WTC11 (cell line): ENCODE results near the gene RPH3AL. TPM values are rescaled to one million over a fixed set of nuclear protein-coding genes. Genes with fewer than 3 reads are reported as not detected.

Experiments
- ATAC-seq: fragments of 200-7000 bp; cut with Tn5 transposase; 2 replicates; pipeline ENCODE4 v1.10.0; 2021; ENCODE audit warnings: mild to moderate bottlenecking, moderate library complexity
- CTCF ChIA-PET: fragments of 300-600 bp; sonication (Branson Sonifier 250); formaldehyde crosslinking; loops from one replicate; lab custom pipeline; 2021; ENCODE audit warnings: antibody characterized with exemption; lab: Charles Lee
- POLR2A ChIA-PET: fragments of 350-600 bp; sonication (Branson Sonifier 250); formaldehyde crosslinking; loops from one replicate; lab custom pipeline; 2021; ENCODE audit warnings: antibody characterized with exemption; lab: Charles Lee
- DNase-seq: peaks from one replicate; pipeline ENCODE4 v3.0.0; 2021; ENCODE audit warnings: low spot score
- H3K27ac Mint-ChIP-seq: 2 replicates; pipeline ENCODE4 v1.8.0; 2021; ENCODE audit warnings: mixed read lengths
- H3K27me3 Mint-ChIP-seq: 2 replicates; pipeline ENCODE4 v1.8.0; 2021; ENCODE audit warnings: low read depth, mild to moderate bottlenecking, moderate library complexity, mixed read lengths
- H3K36me3 Mint-ChIP-seq: 2 replicates; pipeline ENCODE4 v1.8.0; 2021; ENCODE audit warnings: mixed read lengths
- H3K4me1 Mint-ChIP-seq: 2 replicates; pipeline ENCODE4 v1.8.0; 2022; ENCODE audit warnings: mixed read lengths
- H3K4me3 Mint-ChIP-seq: 2 replicates; pipeline ENCODE4 v1.8.0; 2021; ENCODE audit warnings: mild to moderate bottlenecking, moderate library complexity, mixed read lengths
- H3K9me3 Mint-ChIP-seq: 2 replicates; pipeline ENCODE4 v1.8.0; 2021; ENCODE audit warnings: mixed read lengths
- ELF4 ChIP-seq: sonication (generic); formaldehyde crosslinking; IDR thresholded peaks from 2 replicates; pipeline ENCODE4 v1.8.1; 2022; ENCODE audit warnings: low read depth, mild to moderate bottlenecking, moderate library complexity, missing genetic modification reagents
- KAT7 ChIP-seq: sonication (generic); formaldehyde crosslinking; IDR thresholded peaks from 2 replicates; pipeline ENCODE4 v1.8.1; 2023; ENCODE audit warnings: missing genetic modification reagents, mild to moderate bottlenecking, borderline replicate concordance
- NFATC4 ChIP-seq: fragments of 250-450 bp; sonication (Bioruptor Pico); IDR thresholded peaks from 2 replicates; pipeline ENCODE4 v1.9.0; 2021; ENCODE audit warnings: mild to moderate bottlenecking
- NFE2L1 ChIP-seq: sonication (generic); formaldehyde crosslinking; IDR thresholded peaks from 2 replicates; pipeline ENCODE4 v1.8.1; 2023; ENCODE audit warnings: missing genetic modification reagents
- OVOL2 ChIP-seq: fragments of 250-450 bp; sonication (Bioruptor Pico); IDR thresholded peaks from 2 replicates; pipeline ENCODE4 v1.9.0; 2021; ENCODE audit warnings: mild to moderate bottlenecking, borderline replicate concordance
- PRRX2 ChIP-seq: fragments of 250-450 bp; sonication (Bioruptor Pico); IDR thresholded peaks from 2 replicates; pipeline ENCODE4 v1.8.0; 2021; ENCODE audit warnings: mild to moderate bottlenecking
- SP1 ChIP-seq: sonication (generic); formaldehyde crosslinking; conservative IDR thresholded peaks from 2 replicates; pipeline ENCODE4 v1.8.1; 2022; ENCODE audit warnings: missing genetic modification reagents
- TP53 ChIP-seq: sonication (generic); formaldehyde crosslinking; IDR thresholded peaks from 2 replicates; pipeline ENCODE4 v1.8.1; 2023; ENCODE audit warnings: mild to moderate bottlenecking, missing genetic modification reagents
- ZNF219 ChIP-seq: sonication (generic); formaldehyde crosslinking; IDR thresholded peaks from 2 replicates; pipeline ENCODE4 v1.8.0; 2023; ENCODE audit warnings: missing genetic modification reagents, mild to moderate bottlenecking, borderline replicate concordance
- total RNA-seq: library from RNA; stranded (reverse); gene quantifications from 3 replicates; pipeline ENCODE4 v1.2.3, GENCODE V29; 2021
- TF ChIP-seq, protein P1 (sequence below): sonication (generic); formaldehyde crosslinking; IDR thresholded peaks from 2 replicates; pipeline ENCODE4 v1.8.0; 2022; ENCODE audit warnings: mild to moderate bottlenecking, missing genetic modification reagents
- TF ChIP-seq, protein P2 (sequence below): fragments of 200-600 bp; IDR thresholded peaks from 2 replicates; pipeline ENCODE4 v1.8.0; 2022; ENCODE audit warnings: antibody characterized with exemption
- TF ChIP-seq, protein P3 (sequence below): sonication (generic); formaldehyde crosslinking; conservative IDR thresholded peaks from 2 replicates; pipeline ENCODE4 v1.8.1; 2023; ENCODE audit warnings: mild to moderate bottlenecking, low read depth, missing genetic modification reagents, moderate library complexity
- TF ChIP-seq, protein P4 (sequence below): fragments of 250-450 bp; sonication (Bioruptor Pico); IDR thresholded peaks from 2 replicates; pipeline ENCODE4 v1.9.0; 2021; ENCODE audit warnings: mild to moderate bottlenecking, borderline replicate concordance
- TF ChIP-seq, protein P5 (sequence below): sonication (generic); formaldehyde crosslinking; IDR thresholded peaks from 2 replicates; pipeline ENCODE4 v1.8.0; 2023; ENCODE audit warnings: missing genetic modification reagents, mild to moderate bottlenecking, borderline replicate concordance
- TF ChIP-seq, protein P6 (sequence below): sonication (generic); formaldehyde crosslinking; IDR thresholded peaks from 2 replicates; pipeline ENCODE4 v1.8.1; 2022; ENCODE audit warnings: mild to moderate bottlenecking, missing genetic modification reagents, moderate library complexity, borderline replicate concordance
- TF ChIP-seq, protein P7 (sequence below): sonication (generic); formaldehyde crosslinking; conservative IDR thresholded peaks from 2 replicates; pipeline ENCODE4 v1.8.1; 2022; ENCODE audit warnings: mild to moderate bottlenecking, missing genetic modification reagents

The RPH3AL gene
- total RNA-seq, 1 experiment from 2014 or later = 2.0 TPM

DNA sequence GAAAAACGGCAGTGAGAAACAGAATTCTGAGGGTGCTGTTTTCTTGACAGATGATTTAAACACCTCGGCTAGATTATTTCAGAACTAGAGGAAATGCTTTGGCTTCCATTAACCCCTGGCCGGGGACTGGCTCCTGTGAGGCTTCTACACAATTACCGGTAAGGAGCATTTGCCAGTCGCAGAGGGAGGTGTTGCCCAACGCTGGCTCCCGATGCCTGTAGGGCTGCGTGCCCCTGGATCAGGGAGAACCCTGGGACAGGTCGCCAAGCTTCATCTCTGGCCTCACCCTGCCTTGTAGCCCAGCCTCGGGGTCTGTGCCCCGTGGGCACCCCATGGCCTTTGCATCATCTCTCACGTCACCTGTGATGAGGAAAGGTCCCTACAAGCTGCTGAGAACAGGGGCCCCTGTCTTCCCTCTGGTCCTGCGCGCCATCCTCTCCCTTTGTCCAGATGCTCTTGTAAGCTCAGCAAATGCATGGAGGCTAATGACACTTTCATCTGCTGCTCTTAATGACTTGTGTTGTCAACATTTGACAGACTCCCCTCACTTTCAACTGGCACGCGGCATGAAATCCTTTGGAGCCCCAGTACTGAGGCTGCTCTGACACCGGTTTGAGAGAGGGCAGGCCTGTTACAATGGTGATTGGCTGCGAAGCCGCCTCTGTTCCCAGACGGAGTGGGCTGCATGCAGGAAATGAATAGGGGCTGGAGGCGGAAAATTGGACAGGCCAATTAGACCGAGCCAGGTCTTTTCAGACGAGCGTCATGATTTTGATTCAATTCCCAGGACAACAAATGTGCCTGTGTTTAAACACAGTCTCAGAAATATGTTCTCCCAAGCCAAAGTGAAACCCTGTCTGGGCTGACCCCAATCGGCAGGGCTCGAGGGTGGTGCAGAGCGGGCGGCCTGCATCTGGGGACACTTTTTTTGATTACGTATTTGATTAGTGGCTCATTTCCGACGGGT is 85.6 kb downstream of the RPH3AL start:
- H3K4me1 Mint-ChIP-seq = peaks cover 7% of the 10 kb centered on the region; the same call in 1 of the 2 replicates
- H3K27me3 Mint-ChIP-seq = peaks cover 4% of the 10 kb centered on the region
- DNase-seq = no peak
- ChIA-PET CTCF (interaction anchor here (1.4 kb wide), 1 partner anchor 43 kb away, joined by 5 read pairs; no protein-coding TSS in a partner anchor), POLR2A (no interaction called here)
- no peak overlapping the region for H3K27ac Mint-ChIP-seq
- H3K9me3 Mint-ChIP-seq = peaks cover 17% of the 10 kb centered on the region
- ATAC-seq = no peak
- peaks cover 12% of the 10 kb centered on the region for H3K36me3 Mint-ChIP-seq
- no peak overlapping the region for H3K4me3 Mint-ChIP-seq
- TF ChIP-seq, protein P1, sequence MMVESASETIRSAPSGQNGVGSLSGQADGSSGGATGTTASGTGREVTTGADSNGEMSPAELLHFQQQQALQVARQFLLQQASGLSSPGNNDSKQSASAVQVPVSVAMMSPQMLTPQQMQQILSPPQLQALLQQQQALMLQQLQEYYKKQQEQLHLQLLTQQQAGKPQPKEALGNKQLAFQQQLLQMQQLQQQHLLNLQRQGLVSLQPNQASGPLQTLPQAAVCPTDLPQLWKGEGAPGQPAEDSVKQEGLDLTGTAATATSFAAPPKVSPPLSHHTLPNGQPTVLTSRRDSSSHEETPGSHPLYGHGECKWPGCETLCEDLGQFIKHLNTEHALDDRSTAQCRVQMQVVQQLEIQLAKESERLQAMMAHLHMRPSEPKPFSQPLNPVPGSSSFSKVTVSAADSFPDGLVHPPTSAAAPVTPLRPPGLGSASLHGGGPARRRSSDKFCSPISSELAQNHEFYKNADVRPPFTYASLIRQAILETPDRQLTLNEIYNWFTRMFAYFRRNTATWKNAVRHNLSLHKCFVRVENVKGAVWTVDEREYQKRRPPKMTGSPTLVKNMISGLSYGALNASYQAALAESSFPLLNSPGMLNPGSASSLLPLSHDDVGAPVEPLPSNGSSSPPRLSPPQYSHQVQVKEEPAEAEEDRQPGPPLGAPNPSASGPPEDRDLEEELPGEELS (CRISPR knock-in tag) = no peak
- TF ChIP-seq SP1 (no peak), TP53 (CRISPR knock-in tag) (no peak), KAT7 (CRISPR knock-in tag) (no peak), NFE2L1 (CRISPR knock-in tag) (no peak), ELF4 (CRISPR knock-in tag) (no peak), NFATC4 (CRISPR knock-in tag) (no peak), PRRX2 (CRISPR knock-in tag) (no peak), ZNF219 (no peak), OVOL2 (CRISPR knock-in tag) (no peak)
- TF ChIP-seq, protein P2, sequence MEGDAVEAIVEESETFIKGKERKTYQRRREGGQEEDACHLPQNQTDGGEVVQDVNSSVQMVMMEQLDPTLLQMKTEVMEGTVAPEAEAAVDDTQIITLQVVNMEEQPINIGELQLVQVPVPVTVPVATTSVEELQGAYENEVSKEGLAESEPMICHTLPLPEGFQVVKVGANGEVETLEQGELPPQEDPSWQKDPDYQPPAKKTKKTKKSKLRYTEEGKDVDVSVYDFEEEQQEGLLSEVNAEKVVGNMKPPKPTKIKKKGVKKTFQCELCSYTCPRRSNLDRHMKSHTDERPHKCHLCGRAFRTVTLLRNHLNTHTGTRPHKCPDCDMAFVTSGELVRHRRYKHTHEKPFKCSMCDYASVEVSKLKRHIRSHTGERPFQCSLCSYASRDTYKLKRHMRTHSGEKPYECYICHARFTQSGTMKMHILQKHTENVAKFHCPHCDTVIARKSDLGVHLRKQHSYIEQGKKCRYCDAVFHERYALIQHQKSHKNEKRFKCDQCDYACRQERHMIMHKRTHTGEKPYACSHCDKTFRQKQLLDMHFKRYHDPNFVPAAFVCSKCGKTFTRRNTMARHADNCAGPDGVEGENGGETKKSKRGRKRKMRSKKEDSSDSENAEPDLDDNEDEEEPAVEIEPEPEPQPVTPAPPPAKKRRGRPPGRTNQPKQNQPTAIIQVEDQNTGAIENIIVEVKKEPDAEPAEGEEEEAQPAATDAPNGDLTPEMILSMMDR = no peak
- TF ChIP-seq, protein P3, sequence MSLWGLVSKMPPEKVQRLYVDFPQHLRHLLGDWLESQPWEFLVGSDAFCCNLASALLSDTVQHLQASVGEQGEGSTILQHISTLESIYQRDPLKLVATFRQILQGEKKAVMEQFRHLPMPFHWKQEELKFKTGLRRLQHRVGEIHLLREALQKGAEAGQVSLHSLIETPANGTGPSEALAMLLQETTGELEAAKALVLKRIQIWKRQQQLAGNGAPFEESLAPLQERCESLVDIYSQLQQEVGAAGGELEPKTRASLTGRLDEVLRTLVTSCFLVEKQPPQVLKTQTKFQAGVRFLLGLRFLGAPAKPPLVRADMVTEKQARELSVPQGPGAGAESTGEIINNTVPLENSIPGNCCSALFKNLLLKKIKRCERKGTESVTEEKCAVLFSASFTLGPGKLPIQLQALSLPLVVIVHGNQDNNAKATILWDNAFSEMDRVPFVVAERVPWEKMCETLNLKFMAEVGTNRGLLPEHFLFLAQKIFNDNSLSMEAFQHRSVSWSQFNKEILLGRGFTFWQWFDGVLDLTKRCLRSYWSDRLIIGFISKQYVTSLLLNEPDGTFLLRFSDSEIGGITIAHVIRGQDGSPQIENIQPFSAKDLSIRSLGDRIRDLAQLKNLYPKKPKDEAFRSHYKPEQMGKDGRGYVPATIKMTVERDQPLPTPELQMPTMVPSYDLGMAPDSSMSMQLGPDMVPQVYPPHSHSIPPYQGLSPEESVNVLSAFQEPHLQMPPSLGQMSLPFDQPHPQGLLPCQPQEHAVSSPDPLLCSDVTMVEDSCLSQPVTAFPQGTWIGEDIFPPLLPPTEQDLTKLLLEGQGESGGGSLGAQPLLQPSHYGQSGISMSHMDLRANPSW (CRISPR knock-in tag) = no peak
- TF ChIP-seq, protein P4, sequence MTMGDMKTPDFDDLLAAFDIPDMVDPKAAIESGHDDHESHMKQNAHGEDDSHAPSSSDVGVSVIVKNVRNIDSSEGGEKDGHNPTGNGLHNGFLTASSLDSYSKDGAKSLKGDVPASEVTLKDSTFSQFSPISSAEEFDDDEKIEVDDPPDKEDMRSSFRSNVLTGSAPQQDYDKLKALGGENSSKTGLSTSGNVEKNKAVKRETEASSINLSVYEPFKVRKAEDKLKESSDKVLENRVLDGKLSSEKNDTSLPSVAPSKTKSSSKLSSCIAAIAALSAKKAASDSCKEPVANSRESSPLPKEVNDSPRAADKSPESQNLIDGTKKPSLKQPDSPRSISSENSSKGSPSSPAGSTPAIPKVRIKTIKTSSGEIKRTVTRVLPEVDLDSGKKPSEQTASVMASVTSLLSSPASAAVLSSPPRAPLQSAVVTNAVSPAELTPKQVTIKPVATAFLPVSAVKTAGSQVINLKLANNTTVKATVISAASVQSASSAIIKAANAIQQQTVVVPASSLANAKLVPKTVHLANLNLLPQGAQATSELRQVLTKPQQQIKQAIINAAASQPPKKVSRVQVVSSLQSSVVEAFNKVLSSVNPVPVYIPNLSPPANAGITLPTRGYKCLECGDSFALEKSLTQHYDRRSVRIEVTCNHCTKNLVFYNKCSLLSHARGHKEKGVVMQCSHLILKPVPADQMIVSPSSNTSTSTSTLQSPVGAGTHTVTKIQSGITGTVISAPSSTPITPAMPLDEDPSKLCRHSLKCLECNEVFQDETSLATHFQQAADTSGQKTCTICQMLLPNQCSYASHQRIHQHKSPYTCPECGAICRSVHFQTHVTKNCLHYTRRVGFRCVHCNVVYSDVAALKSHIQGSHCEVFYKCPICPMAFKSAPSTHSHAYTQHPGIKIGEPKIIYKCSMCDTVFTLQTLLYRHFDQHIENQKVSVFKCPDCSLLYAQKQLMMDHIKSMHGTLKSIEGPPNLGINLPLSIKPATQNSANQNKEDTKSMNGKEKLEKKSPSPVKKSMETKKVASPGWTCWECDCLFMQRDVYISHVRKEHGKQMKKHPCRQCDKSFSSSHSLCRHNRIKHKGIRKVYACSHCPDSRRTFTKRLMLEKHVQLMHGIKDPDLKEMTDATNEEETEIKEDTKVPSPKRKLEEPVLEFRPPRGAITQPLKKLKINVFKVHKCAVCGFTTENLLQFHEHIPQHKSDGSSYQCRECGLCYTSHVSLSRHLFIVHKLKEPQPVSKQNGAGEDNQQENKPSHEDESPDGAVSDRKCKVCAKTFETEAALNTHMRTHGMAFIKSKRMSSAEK = no peak
- TF ChIP-seq, protein P5, sequence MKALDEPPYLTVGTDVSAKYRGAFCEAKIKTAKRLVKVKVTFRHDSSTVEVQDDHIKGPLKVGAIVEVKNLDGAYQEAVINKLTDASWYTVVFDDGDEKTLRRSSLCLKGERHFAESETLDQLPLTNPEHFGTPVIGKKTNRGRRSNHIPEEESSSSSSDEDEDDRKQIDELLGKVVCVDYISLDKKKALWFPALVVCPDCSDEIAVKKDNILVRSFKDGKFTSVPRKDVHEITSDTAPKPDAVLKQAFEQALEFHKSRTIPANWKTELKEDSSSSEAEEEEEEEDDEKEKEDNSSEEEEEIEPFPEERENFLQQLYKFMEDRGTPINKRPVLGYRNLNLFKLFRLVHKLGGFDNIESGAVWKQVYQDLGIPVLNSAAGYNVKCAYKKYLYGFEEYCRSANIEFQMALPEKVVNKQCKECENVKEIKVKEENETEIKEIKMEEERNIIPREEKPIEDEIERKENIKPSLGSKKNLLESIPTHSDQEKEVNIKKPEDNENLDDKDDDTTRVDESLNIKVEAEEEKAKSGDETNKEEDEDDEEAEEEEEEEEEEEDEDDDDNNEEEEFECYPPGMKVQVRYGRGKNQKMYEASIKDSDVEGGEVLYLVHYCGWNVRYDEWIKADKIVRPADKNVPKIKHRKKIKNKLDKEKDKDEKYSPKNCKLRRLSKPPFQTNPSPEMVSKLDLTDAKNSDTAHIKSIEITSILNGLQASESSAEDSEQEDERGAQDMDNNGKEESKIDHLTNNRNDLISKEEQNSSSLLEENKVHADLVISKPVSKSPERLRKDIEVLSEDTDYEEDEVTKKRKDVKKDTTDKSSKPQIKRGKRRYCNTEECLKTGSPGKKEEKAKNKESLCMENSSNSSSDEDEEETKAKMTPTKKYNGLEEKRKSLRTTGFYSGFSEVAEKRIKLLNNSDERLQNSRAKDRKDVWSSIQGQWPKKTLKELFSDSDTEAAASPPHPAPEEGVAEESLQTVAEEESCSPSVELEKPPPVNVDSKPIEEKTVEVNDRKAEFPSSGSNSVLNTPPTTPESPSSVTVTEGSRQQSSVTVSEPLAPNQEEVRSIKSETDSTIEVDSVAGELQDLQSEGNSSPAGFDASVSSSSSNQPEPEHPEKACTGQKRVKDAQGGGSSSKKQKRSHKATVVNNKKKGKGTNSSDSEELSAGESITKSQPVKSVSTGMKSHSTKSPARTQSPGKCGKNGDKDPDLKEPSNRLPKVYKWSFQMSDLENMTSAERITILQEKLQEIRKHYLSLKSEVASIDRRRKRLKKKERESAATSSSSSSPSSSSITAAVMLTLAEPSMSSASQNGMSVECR = no peak
- TF ChIP-seq, protein P6, sequence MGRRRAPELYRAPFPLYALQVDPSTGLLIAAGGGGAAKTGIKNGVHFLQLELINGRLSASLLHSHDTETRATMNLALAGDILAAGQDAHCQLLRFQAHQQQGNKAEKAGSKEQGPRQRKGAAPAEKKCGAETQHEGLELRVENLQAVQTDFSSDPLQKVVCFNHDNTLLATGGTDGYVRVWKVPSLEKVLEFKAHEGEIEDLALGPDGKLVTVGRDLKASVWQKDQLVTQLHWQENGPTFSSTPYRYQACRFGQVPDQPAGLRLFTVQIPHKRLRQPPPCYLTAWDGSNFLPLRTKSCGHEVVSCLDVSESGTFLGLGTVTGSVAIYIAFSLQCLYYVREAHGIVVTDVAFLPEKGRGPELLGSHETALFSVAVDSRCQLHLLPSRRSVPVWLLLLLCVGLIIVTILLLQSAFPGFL (CRISPR knock-in tag) = no peak
- TF ChIP-seq, protein P7, sequence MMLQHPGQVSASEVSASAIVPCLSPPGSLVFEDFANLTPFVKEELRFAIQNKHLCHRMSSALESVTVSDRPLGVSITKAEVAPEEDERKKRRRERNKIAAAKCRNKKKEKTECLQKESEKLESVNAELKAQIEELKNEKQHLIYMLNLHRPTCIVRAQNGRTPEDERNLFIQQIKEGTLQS (CRISPR knock-in tag) = no peak
